ENCODE results near the gene SMURF1. TPM values are rescaled to one million over a fixed set of nuclear protein-coding genes. Genes with fewer than 3 reads are reported as not detected.

Gene SMURF1
- 10 to 100 TPM; 28.2 to 35.4 (median 31.1) TPM for total RNA-seq

DNA sequence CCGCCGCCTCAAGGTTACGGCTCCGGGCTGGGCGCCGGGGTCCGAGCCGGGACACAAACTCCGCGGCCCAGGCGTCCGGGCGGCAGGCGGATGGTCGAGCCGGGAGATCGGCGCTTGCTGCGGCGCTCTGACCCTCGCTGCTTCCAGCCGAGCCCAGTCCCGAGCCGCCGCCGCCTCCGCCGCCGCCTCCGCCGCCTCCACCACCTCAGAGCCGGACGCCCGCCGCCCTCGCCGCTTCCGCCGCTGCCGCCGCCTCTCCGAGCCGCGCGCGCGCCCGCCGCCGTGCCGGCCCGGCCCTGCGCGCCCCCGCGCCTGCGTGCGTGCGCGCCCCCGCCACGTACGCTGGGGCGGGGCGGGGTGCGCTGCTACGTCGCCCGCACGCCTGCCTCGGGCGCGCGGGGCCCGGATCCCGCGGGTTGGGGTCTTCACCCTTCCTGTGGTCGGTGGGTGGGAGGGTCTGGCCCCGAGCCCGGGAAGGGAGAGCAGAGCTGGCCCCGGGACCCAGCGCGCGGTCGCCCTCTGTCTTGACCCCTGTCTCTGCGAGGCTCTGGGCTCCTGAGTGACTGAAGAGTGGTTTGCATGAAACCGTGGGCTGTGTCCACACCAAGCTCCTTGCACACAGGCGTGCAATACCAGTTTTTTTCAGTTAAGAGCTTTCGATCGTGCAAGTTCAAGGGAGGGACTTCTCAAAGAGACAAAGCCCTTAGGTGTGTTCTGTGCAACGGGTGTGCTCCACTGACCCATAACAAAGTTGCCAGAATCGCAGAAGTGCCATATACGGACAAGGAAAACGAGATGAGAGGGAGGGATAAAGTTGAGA is at the start of gene SMURF1:
TSS of gene SMURF1 (minus strand) at position 256 of the 820 bp plus-strand sequence. CDS start 328 bp downstream, outside the sequence.
- peak; percentile 35 for DNase-seq (ENCODE audit: low spot score in 2 of 2)
- Histone ChIP-seq H3K9me3 (no peaks in the 10 kb centered on the region), H3K4me3 (peak within 1 kb of the TSS; percentile 87 to 100 (median 98)), H3K27ac (peak within 1 kb of the TSS; percentile 99 to 100 (median 100)), H3K4me1 (peaks cover 0 to 40% (median 18%) of the 10 kb centered on the region in 4 donors), H3K36me3 (no peaks in the 10 kb centered on the region), H3K27me3 (no peaks in the 10 kb centered on the region)
- TF ChIP-seq, protein P1, sequence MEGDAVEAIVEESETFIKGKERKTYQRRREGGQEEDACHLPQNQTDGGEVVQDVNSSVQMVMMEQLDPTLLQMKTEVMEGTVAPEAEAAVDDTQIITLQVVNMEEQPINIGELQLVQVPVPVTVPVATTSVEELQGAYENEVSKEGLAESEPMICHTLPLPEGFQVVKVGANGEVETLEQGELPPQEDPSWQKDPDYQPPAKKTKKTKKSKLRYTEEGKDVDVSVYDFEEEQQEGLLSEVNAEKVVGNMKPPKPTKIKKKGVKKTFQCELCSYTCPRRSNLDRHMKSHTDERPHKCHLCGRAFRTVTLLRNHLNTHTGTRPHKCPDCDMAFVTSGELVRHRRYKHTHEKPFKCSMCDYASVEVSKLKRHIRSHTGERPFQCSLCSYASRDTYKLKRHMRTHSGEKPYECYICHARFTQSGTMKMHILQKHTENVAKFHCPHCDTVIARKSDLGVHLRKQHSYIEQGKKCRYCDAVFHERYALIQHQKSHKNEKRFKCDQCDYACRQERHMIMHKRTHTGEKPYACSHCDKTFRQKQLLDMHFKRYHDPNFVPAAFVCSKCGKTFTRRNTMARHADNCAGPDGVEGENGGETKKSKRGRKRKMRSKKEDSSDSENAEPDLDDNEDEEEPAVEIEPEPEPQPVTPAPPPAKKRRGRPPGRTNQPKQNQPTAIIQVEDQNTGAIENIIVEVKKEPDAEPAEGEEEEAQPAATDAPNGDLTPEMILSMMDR (IDR thresholded peaks at IDR 0.05): no peak
- TF ChIP-seq POLR2A (IDR thresholded peaks at IDR 0.05) (peak; percentile 46 to 64), EP300 (IDR thresholded peaks at IDR 0.05) (peak in 1 of 2 donors; percentile 70)
- 1 to 2% methylated on average over 15 to 18 of the region's 94 CpGs for WGBS, 2 donors

DNA sequence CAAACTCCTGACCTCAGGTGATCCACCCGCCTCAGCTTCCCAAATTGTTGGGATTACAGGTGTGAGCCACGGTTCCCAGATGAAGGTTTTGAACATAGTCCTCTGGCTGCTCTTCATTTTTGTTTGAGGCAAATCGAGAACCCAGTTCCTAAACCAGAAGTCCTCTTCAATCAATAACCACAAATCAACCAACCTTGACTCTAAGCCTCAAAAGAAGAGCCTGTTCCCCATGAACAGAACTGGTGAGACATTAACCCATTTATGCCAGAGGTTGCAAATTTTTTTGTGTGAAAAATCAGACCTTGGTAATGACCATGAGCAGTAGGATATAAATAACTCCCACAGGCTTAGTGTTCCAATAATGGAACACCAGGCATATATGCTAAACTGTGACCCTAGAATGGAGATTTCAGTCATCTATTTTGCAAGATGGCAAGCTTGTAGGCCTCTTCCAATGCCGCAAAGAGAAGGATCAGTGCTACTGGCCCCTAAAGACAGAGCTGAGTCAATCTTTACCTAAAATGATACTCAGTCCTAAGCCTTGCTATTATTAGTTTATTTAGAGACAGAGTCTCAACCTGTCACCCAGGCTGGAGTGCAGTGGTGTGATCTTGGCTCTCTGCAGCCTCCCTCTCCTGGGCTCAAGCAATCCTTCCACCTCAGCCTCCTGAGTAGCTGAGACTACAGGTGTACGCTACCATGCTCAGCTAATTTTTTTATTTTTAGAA is 48.1 kb upstream of the SMURF1 start:
- H3K9me3 ChIP-seq: peaks cover 0 to 10% (median 0%) of the 10 kb centered on the region in 4 donors
- 89 to 96% methylated on average over 5 of the region's 5 CpGs for WGBS, 2 donors

DNA sequence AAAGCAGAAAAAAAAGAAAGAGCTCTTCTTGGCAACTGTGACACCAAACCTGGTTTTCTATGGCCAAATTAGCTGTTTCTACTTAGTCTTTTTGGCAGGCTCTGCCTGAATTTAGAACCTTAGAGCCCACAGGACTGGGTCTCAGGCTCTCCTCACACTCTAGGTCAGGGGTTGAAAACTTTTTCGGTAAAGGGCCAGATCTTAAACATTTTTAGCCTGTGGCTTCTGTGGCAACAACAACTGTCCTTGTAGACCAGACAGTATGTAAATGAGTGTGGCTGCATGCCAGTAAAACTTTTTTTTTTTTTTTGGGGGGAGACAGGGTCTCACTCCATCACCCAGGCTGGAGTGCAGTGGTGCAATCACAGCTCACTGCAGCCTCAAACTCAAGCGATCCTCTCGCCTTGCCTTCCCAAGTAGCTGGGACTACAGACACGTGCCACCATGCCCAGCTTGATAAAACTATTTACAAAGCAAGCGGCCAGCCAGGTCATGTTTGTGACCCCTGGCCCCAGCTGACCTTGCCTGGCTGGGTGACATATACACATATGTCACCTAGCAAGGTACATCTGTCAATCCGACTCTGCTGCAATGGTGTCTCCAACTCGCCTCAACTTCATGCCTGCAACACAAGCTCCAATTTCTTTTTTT is 46.6 kb upstream of the SMURF1 start:
- no peak overlapping the region for H3K4me3 ChIP-seq
- H3K9me3 ChIP-seq: no peaks in the 10 kb centered on the region
- H3K36me3 ChIP-seq: no peaks in the 10 kb centered on the region
- WGBS, 2 donors: 58 to 62% methylated on average over 7 of the region's 7 CpGs
- TF ChIP-seq EP300 (IDR thresholded peaks at IDR 0.05) (no peak), POLR2A (IDR thresholded peaks at IDR 0.05) (no peak)
- TF ChIP-seq, protein P1 (IDR thresholded peaks at IDR 0.05): no peak
- DNase-seq (ENCODE audit: low spot score in 2 of 2): no peak
- no peak overlapping the region for H3K27ac ChIP-seq
- H3K4me1 ChIP-seq: no peaks in the 10 kb centered on the region
- H3K27me3 ChIP-seq: no peaks in the 10 kb centered on the region

More for the DNA sequence above, 48.1 kb upstream of the SMURF1 start:
- no peak for DNase-seq (ENCODE audit: low spot score in 2 of 2)
- H3K4me1 ChIP-seq: no peaks in the 10 kb centered on the region
- H3K27me3 ChIP-seq: no peaks in the 10 kb centered on the region
- H3K4me3 ChIP-seq: no peak overlapping the region
- no peak for TF ChIP-seq POLR2A (IDR thresholded peaks at IDR 0.05)
- TF ChIP-seq, protein P1 (IDR thresholded peaks at IDR 0.05): no peak
- TF ChIP-seq EP300 (IDR thresholded peaks at IDR 0.05): no peak
- no peaks in the 10 kb centered on the region for H3K36me3 ChIP-seq
- H3K27ac ChIP-seq: no peak overlapping the region

DNA sequence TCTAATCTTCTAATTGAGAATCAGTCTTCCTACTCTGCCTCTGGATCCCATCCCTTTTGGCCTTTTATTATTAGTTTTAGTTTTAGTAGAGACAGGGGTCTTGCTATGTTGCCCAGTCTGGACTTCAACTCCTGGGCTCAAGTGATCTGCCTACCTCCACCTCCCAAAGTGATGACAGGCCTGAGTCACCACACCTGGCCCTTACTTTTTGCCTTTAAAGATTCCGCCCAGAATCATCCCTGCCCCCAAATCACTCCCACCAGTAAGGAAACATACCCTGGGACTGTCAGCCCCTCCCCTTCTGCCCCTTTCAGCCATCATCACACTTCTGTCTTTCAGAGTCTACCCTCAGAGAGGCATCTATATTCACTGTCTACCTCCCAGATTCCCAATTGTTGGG is 45.3 kb upstream of the SMURF1 start:
- H3K36me3 ChIP-seq: no peaks in the 10 kb centered on the region
- H3K9me3 ChIP-seq: no peaks in the 10 kb centered on the region
- TF ChIP-seq, protein P1 (IDR thresholded peaks at IDR 0.05): no peak
- TF ChIP-seq POLR2A (IDR thresholded peaks at IDR 0.05): no peak
- TF ChIP-seq EP300 (IDR thresholded peaks at IDR 0.05): no peak
- no peaks in the 10 kb centered on the region for H3K4me1 ChIP-seq
- no peak overlapping the region for H3K27ac ChIP-seq
- DNase-seq (ENCODE audit: low spot score in 2 of 2): no peak
- no peaks in the 10 kb centered on the region for H3K27me3 ChIP-seq
- H3K4me3 ChIP-seq: no peak overlapping the region
- WGBS, 2 donors: 96 to 100% methylated on average over 1 of the region's 1 CpG
